Putamen (tissue), 1 donor: Measurements from ENCODE around the gene CELSR3.
A peak's percentile ranks its signal among the peaks of the same experiment; 100 is the strongest.

Experiments
- DNase-seq: peaks from one replicate; pipeline ENCODE4 v3.0.0-alpha.2; 2016; ENCODE audit warnings: low spot score

Gene CELSR3

DNA sequence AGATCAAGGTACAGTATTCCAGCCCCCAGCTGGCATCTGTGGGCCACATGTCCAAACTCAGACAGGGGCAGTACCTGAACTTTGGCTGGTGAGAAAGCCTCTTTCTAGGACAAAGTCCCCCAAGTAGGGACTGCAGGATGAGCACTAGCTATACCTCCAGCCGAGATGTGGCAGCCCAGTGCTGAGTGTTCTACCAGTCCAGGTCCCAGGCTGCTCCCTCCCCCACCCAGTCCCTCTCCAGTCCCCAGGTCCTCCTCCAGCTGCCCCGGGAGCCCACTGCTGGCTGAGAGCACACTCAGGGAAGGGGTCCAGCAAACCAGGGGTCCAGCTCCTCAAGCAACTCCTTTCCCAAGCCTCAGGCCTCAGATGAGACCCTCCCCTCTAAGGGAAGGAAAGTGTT is 28.9 kb downstream of the CELSR3 start:
- no peak for DNase-seq

DNA sequence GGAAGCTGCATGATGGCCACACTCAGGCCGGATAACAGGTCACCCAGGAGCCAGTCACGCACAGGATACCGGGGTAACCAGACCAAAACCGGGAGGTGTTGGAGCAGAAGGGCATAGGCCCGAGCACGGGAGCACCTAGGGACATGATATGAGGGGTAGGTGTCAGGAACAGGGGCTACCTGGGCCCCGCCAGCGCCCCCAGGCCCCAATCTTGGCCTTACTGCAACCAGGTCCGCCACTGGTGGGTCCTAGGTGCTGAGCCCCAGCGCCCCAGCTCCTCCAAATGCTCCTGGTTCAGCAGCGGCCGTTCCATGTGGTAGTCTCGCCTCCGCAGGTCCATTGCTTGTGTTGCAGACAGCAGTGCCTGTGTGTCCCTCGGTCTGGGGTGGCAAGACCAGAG is 29.4 kb downstream of the CELSR3 start:
- no peak for DNase-seq

DNA sequence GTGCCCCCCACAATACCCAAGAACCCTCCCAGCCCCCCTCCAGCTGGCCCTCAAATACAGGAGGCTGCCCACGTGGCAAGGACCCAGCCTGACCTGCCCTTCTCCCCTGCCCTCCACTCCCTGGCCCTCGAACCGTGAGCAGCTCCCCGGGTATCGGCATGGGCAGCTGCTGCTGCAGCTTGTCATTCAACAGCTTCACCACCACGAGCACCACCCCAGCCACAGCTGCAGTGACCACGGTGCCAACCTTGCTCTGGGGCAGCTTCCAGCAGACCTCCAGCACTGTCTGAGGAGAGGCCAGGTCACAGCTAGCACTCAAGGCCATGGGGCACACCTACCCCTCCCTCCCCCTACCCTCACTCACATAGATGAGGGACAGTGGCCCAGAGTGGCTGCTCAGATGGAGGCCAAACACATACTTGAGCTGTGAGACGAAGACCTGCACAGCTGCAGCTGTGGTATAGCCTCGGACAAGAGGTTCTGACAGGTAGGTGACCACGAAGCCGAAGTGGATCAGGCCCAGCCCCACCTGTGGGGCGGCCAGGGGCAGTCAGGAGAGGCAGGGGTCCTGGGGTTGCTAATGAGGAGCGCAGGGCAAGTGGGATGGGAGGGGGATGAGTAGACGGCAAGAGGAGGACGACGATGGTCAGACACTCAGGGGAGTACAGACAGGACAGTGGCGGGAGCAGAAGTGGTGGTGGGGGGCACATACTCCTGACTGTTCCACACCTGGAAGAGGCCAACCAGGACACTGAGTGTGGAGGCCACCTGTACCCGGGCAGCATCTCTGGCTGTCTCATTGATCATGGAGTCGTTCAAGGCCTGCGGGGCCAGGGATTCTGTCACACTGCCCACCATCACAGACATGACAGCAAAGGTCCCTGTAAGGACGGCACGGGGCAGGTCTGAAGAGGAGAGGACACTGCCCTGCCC is 30.9 kb downstream of the CELSR3 start:
- no peak for DNase-seq

DNA sequence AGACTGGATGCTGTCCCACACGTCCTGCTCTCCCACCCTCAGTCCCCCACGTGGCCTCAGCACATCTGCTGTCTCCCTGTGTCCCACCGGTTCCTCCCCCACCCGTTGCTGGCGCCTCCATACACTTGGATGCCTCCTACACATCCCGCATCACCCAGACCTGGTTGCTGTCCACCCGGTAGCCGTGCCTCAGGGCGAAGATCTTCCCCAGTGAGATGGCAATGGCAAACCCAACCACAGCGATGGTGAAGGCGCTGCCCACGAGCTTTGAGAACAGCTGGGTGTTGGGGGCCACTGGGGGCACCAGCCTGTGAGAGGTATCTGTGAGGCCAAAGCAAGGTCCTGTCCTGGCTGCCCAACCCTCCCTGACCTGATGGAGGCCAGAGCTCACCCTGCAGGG is 31.9 kb downstream of the CELSR3 start:
- DNase-seq = no peak

DNA sequence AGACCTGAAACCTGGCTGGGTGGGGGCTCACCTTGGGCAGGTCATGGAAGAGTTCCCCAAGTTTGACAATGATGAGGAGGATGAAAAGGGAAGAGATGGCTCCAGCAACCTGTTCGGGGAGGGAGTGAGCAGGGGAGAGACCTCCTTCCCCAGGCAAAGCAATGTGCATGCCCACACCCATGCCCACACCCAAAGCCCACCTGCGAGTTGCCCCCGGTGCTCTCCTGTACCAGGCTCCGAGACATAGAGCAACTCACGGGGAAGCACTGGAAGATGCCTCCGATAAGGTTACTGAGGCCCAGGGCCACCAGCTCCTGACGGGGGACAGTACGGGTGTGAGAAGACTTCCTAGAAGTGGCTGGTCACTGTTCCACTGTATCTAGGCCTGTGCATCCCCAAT is 32.3 kb downstream of the CELSR3 start:
- DNase-seq = no peak

DNA sequence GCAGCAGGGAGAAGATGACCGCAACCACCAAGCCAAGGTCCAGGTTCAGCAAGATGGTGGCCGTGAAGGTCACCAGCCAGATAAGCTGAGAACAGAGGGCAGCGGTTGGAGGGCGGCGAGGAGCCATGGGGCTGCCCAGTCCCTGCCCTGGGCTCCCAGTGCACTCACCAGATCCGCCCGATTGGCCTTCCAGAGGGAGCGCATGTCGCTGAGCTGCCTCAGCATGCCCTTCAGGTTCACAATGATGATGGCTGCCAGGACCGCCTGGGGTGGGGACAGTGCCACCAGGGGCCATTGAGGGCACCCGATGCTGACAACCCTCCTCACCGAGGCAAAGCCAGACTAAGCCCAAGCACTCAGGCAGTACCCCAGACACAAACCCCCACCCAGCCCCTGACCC is 32.8 kb downstream of the CELSR3 start:
- DNase-seq = no peak

DNA sequence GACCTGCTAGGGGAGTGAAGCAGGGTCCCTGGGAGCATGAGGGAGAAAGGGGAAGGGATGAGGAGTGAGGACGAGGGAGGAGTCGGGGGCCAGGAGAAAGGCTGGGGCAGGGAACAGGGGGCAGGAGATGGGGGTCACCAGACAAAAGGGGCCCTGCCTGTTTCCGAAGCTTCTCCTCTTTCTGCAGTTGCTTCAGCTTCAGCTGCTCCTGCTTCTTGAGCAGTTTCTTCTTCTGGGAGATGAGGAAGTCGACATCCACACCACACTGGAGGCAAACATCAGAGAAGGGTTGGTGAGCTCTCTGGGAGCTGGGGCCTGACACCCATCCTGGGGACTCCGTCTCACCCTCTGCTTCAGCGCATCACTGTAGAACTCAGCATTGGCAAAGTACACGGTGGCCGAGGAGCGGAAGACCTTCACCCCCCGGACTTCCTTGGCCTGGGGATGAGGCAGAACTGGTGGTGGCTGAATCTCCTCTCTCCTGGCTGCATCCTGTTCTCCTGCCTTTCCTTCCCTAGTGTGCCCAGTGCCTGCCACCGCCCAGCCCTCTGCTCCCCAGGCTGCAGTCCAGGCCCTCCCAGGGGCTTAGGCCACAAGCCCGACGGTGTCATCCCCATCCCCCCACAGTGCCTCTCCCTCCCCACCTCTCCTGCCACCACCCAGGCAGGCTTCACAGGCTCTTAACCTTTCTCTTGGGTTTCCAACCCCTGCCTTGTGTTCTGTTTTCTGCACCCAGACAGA is 34.2 kb downstream of the CELSR3 start:
- DNase-seq = no peak

DNA sequence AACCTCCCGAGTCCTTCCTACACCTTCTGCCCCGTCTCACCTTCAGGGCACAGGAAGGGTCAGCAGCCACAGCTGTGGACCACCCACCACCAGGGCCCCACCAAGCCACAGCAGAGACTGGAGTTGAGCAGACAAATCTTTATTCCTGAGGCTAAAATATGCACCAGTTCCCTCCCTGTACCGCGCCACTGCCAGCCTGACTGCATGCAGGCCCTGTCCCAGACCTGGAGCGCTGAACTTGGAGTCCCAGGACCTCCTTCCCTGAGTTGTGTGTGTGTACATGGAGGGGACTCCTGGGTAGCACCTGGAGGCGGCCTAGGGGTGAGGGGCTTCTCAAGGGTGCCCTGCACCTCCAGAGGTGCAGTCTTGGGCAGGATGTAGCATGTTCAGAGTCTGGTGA is 37.1 kb downstream of the CELSR3 start:
- no peak for DNase-seq

DNA sequence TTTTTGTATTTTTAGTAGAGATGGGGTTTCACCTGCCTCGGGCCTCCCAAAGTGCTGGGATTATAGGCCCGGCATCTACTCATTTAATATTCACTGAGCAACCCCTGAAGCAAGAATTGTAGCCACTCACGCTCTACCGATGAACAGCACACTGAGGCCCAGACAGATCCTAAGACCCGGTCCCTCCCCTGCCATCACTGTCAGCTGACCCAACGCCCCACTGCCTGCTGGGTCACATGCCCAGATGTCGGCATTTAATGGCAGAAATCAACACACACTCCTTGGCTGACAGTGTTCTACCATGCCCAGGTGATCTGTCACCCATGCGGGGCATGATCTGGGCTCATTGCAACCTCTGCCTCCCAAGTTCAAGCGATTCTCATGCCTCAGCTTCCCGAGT is 37.9 kb downstream of the CELSR3 start:
- no peak for DNase-seq

DNA sequence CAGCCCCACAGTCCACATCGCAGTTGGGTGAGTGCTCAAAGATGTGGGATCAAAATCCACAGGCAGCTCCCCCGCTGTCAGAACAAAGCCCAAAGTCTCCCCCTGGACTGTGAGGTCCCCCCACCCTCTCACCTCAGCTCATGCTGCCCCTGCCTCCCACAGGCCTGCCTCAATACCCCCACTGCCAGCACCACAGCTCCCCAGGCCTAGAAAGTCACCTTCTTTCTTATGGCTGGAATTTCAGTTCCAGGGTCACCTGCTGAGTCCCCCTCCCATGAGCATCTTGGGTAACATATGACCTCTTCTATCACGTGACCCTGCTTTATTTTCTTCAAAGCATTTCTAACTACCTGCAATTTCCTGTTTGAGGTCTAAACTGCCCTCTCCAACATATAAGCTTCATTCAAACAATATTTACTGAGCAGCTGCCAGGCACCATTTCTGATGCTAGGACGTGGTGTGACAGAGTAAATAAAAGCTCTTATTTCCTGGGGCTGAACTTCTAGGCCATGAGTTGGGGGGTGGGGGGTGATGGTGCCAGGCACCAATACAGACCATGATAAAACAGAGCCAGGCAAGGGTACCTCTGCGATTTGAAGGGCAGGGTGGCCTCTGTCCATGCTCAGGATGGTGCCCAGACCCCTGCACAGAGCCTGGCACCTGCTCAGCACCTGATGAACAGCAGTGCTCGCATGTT is 38.7 kb downstream of the CELSR3 start:
- no peak for DNase-seq

DNA sequence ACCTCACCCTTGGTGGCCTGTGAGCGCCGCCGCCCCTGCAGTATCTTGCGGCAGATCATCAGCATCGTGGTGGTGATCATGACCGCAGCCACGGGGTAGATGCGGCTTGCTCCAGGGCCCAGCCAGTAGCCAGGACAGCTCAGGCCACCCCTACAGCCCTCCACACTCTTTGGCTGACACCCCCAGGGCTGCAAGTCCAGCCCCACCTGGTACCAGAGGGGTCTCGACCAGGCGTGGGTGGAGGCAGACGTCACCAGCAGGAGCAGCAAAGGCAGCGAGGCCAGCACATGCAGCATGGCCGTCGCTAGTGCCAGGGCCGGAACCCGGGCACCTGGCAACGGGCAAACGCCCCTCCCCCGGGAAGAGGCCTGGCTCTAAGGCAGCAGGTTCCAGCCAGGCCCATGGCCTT is 41.2 kb downstream of the CELSR3 start, which contains the start of gene TMEM89:
TMEM89 (minus strand) TSS at position 309 of the 409 bp plus-strand sequence; CDS start at position 296, 13 bp downstream.
- no peak for DNase-seq

DNA sequence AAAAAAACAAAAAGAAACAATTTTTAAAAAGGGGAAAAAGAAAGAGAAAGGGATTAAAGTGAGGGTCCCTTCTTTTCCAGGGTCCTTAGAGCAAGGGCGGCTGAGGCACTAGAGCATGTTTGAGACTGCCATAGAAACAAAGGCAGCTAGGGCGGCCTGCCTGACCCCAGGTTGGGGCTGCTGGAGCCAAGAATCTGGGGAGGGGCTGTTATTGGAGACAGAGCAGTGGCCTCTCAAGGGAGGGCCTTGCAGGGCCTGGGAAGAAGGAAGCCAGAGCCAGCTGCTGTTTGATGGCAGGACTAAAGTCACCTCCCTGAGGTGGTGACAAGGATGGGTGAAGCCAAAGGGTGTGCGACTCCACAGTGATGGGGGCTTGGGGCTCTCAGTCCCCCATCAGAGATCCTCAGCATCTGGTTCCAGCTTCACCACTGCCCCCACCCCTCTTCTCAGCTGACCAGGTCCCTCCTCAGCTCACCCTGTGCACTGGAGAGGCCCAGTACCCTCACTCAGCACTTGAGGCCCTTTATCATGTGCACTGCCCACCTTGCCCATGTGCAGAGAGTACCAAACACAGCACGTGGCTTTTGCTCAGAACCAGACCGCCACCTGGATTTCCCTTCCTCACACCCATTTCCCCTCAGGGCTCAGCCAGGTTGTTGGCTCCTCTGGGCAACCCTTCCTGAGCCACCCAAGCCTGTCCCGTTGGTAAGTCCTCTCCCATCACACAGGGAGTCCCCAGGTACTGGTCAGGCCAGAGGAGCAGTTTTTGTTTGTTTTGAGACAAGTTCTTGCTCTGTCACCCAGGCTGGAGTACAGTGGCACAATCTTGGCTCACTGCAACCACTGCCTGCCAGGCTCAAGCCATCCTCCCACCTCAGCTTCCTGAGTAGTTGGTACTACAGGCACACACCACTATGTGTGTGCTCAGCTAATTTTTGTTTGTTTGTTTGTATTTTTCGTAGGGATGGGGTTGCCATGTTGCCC is 42.9 kb downstream of the CELSR3 start:
- no peak for DNase-seq

DNA sequence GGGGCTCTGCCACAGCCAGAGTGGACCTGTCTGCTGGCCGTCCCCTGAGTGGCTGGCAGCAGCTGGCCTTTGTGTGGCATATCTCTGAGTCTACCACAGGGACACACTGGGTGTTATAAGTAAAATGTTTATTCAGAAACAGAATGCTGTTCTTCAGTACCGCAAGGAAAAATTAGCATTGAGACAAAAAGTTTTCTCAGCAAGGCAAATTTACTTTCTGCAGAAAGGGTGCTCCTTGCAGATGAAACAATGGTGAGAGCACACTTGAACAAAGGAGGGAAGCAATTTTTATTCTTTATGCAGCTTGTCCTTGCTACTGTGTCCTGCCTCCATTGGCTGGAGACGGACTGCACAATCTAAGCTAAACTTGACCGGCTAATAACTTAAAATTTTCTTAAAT is 45.1 kb downstream of the CELSR3 start:
- no peak for DNase-seq

DNA sequence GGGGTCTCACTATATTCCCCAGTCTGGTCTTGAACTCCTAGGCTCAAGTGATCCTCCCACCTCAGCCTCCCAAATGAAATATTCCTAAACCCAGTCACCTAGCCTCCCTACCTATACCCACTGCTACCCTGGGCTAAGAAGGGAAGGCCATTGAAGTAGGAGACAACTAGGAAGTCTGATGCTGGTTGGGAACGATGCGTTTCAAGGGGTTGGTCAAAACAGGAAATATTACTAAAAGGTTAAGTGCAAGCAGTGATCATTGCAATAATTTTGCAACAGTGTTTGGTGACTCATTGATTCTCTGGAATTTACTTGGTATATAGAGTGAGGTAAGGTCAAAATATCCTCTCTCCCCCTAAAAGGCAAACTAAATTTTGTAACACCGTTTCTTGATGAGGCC is 48.6 kb downstream of the CELSR3 start:
- DNase-seq = no peak

DNA sequence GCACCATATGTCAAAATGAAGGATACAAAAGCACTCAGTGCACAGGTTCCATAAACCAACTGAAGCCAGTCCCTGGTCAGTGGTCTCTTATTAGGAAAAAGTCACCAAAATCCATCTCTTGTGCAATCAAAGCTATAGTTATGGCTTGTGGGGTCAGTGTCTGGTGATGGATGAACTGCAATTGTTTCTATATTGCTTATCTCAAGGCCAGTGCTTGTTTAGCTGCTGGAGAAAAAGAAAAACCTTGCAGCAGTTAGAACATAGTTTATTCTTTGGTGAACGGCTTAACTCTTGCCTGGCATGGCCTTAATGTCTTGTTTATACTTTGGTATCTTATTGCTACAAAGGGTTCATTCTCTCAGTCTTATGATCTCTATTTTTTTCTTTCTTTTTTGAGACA is 50.4 kb downstream of the CELSR3 start:
- no peak for DNase-seq

DNA sequence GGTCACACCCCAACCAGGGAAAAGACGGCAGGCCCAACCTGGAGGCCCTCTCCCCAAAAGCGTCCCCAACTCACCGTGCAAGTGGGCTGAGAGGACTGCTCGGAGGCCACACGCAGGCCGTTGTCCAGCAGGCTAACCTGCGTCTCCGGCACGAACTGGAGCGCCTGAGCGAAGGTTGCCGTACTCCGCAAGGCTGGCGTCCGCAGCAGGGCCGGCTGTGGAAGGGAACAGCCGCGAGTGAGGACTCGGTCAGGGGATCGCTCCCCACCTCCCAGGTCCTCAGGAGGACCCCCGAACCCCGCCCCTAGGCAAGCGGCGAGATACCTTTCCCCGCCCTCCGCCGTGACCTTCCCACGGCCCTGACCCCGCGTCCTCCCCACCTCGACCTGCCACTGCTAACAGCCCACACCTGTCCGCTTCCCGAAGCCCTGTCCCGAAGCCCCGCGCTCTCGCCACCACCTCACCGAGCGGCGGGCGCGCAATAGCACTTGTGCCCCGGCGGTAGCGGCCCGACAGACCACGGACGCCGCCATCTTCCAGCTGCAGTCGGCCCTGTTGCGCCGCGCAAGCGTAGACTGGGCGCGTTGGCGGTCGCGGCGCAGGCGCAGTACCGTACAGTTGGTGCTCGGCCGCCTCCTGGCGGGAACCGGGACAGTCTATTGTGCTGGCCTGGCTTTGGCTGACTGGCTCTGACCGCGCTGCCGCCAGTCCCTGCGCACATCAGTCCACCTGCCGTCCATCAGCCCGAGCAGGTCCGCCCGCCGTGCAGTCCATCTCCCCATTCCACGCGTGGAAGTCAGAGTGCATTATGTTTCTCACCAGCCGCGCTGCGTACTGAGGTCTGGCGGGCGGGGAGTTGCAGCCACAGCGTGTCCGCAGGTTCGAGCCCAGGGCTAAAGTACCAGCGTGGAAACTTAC is 53.3 kb downstream of the CELSR3 start, which contains the start of gene UQCRC1:
UQCRC1 (minus strand) TSS at position 559 of the 918 bp plus-strand sequence; CDS start at position 533, 26 bp downstream.
- peak; percentile 89 for DNase-seq

DNA sequence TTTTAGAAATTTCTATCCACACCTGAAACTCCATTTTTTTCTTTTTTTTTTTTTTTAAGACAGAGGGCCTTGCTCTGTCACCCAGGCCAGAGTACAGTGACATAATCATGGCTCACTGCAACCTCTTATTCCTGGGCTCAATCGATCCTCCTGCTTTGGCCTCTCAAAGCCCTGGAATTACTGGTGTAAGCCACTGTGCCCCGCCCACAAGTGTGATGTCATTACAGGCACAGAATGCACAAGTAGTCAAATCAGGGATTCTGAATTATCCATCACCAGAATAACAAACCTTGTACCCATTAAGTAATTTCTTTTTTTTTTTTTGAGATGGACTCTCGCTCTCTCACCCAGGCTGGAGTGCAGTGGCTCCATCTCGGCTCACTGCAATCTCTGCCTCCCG is 55.2 kb downstream of the CELSR3 start:
- no peak for DNase-seq

DNA sequence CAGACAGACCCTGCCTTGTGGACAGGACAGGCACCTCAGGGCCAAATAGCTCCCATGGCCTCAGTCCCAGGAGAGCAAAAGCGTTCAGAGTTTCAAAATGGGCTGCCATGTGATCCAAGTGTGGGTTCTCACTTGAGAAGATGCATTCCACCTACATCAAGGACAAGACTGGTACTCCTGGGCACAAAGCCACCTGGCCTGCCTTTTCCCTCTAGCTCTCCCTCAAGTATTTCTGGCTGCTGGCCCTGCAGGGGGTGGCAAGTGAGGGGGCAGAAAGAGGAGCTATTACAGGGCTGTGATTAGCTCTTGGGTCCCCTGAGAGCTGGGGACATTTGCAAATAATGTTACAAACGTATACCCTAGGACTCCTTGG is 61.1 kb downstream of the CELSR3 start:
- no peak for DNase-seq

DNA sequence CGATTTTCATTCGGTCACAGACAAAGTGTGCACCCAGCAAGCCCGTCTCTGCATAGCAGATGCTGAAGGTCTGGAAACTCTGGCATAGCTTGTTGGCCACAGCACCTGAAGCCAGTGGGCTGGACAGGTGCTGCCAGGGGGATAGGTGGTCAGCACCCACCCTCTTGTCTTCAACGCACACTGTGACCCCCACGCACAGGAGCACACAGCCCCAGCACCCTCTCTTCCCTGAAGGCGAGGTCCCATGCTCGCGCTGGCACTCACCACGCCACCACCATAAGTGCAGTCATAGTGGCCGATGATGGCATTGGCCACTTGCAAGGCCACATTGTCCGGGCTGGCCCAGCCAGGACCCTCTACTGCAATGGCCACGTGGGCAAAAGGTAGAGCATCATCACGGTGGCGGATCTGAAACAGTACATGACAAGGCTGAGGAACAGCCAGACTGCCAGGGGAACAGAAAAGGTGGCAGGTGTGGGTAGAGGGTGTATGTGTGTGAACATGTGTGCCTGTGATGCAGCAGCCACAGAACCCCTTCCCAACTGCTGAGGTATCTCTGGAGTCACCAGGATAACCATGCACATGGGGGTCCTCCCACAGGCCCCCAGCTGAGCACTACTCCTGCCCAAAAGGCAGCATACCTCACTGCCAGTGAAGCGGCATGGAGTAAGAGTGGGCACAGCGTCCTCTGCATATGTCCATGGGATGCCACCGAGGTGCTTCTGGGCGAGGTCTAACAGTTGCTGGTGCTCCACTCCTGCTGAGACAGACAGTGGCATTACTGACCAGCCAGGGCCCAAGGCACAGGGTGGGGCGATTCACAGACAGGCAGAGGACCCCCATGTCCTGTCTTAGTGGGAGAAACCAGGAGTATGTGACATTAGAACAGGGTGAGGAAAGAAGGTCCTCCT is 61.7 kb downstream of the CELSR3 start:
- DNase-seq = no peak
